H1 (cell line): ENCODE measurements around the gene MAPK14. TPM values are rescaled to one million over a fixed set of nuclear protein-coding genes. Genes with fewer than 3 reads are reported as not detected.

Source experiments
- CTCF ChIA-PET: fragments of 300-600 bp; sonication (Branson Sonifier 250); formaldehyde crosslinking; loops from one replicate; lab custom pipeline; 2021; ENCODE audit not compliant: partially characterized antibody; lab: Charles Lee
- POLR2A ChIA-PET: fragments of 300-600 bp; sonication (Branson Sonifier 250); formaldehyde crosslinking; loops from one replicate; lab custom pipeline; 2021; ENCODE audit warnings: inconsistent platforms; ENCODE audit not compliant: partially characterized antibody; lab: Charles Lee
- DNase-seq, 2 experiments: peaks; one replicate each; pipeline versions ENCODE4 v3.0.0 to v3.0.0-alpha.2; 2010 to 2022; ENCODE audit warnings: low spot score in 2 of 2, low read depth in 1 of 2, mixed read lengths in 1 of 2
- FAIRE-seq: peaks from 2 replicates; lab custom pipeline; 2011; peaks lifted over from hg19 to GRCh38; lab: Jason Lieb, UNC
- H2AFZ ChIP-seq: 2 replicates; pipeline ENCODE4 v1.8.1; 2012; ENCODE audit warnings: low read length, inconsistent platforms
- H2AK5ac ChIP-seq: 2 replicates; pipeline ENCODE4 v1.6.1; 2013; ENCODE audit warnings: low read depth, low read length
- H2BK120ac ChIP-seq: replicated peaks from 2 replicates; pipeline ENCODE3; 2013; ENCODE audit warnings: low read depth, low read length, inconsistent platforms
- H2BK12ac ChIP-seq: 2 replicates; pipeline ENCODE4 v1.6.1; 2013; ENCODE audit warnings: low read depth, low read length
- H2BK15ac ChIP-seq: 2 replicates; pipeline ENCODE4 v1.6.1; 2013; ENCODE audit warnings: low read length
- H2BK20ac ChIP-seq: 2 replicates; pipeline ENCODE4 v1.6.1; 2013; ENCODE audit warnings: low read length
- H2BK5ac ChIP-seq: 2 replicates; pipeline ENCODE4 v1.6.1; 2013; ENCODE audit warnings: low read depth, low read length
- H3K14ac ChIP-seq: 2 replicates; pipeline ENCODE4 v1.6.1; 2013; ENCODE audit warnings: inconsistent platforms; ENCODE audit not compliant: insufficient read length
- H3K18ac ChIP-seq: 2 replicates; pipeline ENCODE4 v1.6.1; 2013; ENCODE audit warnings: low read length; ENCODE audit errors: extremely low read depth
- H3K23ac ChIP-seq: 2 replicates; pipeline ENCODE4 v1.6.1; 2013; ENCODE audit warnings: inconsistent platforms; ENCODE audit not compliant: insufficient read length
- H3K23me2 ChIP-seq: 2 replicates; pipeline ENCODE4 v1.6.1; 2013; ENCODE audit warnings: low read depth, low read length
- H3K27ac ChIP-seq: 2 replicates; pipeline ENCODE4 v1.6.1; 2011; ENCODE audit warnings: low read depth, low read length, inconsistent platforms
- H3K27me3 ChIP-seq, 4 experiments: replicated peaks in 1 of 4; 1 replicate in 1 of 4; 2 replicates in 3 of 4; pipeline versions ENCODE4 v1.6.1 to v1.8.1; 2011 to 2013; ENCODE audit warnings: low read length in 3 of 4, mild to moderate bottlenecking in 3 of 4, inconsistent platforms in 2 of 4, mixed read lengths in 2 of 4, moderate library complexity in 1 of 4; ENCODE audit not compliant: control insufficient read depth in 3 of 4, insufficient read depth in 3 of 4; ENCODE audit errors: extremely low read depth in 1 of 4
- H3K36me3 ChIP-seq, 4 experiments: 2 replicates each; pipeline versions ENCODE4 v1.6.1 to v1.8.1; 2011 to 2013; ENCODE audit warnings: mild to moderate bottlenecking in 4 of 4, low read length in 3 of 4, moderate library complexity in 2 of 4, control low read depth in 1 of 4, inconsistent platforms in 1 of 4; ENCODE audit not compliant: insufficient read depth in 4 of 4, control insufficient read depth in 2 of 4
- H3K4ac ChIP-seq: replicated peaks from 2 replicates; pipeline ENCODE3; 2013; ENCODE audit warnings: low read length, low read depth, mixed read lengths, inconsistent platforms; ENCODE audit not compliant: insufficient read length
- H3K4me1 ChIP-seq, 4 experiments: replicated peaks in 1 of 4; 1 replicate in 1 of 4; 2 replicates in 3 of 4; pipeline versions ENCODE4 v1.6.1 to v1.8.1; 2011 to 2013; ENCODE audit warnings: low read length in 3 of 4, inconsistent platforms in 2 of 4, mixed read lengths in 1 of 4; ENCODE audit not compliant: insufficient read depth in 4 of 4, control insufficient read depth in 3 of 4
- H3K4me2 ChIP-seq, 2 experiments: 2 replicates each; pipeline versions ENCODE4 v1.6.1 to v1.8.1; 2011 to 2013; ENCODE audit warnings: low read depth in 2 of 2, low read length in 2 of 2, control low read depth in 1 of 2, inconsistent platforms in 1 of 2, mild to moderate bottlenecking in 1 of 2; ENCODE audit not compliant: insufficient read depth in 1 of 2
- H3K4me3 ChIP-seq, 4 experiments: fragments of 200-600, 300-600 bp in 1 of 4; sonication (generic), shearing (Covaris generic), sonication (Bioruptor Twin) in 1 of 4; 2 replicates each; pipeline versions ENCODE4 v1.5.1 to v1.8.1; 2011 to 2016; ENCODE audit warnings: low read length in 4 of 4, low read depth in 3 of 4, control low read depth in 2 of 4, inconsistent platforms in 2 of 4, mild to moderate bottlenecking in 2 of 4, mixed read lengths in 1 of 4, moderate library complexity in 1 of 4; ENCODE audit not compliant: insufficient read depth in 2 of 4; ENCODE audit errors: extremely low read depth in 1 of 4
- H3K56ac ChIP-seq: replicated peaks from 2 replicates; pipeline ENCODE3; 2013; ENCODE audit warnings: low read depth, mild to moderate bottlenecking, mixed read lengths, low read length, inconsistent platforms; ENCODE audit not compliant: insufficient read length
- H3K79me1 ChIP-seq: 2 replicates; pipeline ENCODE4 v1.6.1; 2013; ENCODE audit warnings: low read depth, low read length, control low read depth
- H3K79me2 ChIP-seq, 2 experiments: 2 replicates each; pipeline versions ENCODE4 v1.6.1 to v1.8.1; 2012 to 2013; ENCODE audit warnings: low read length in 2 of 2, mild to moderate bottlenecking in 2 of 2, inconsistent platforms in 1 of 2; ENCODE audit not compliant: insufficient read depth in 2 of 2, control insufficient read depth in 1 of 2
- H3K9ac ChIP-seq, 4 experiments: replicated peaks in 1 of 4; 1 replicate in 1 of 4; 2 replicates in 3 of 4; pipeline versions ENCODE4 v1.6.1 to v1.8.1; 2011 to 2013; ENCODE audit warnings: low read depth in 3 of 4, low read length in 3 of 4, control low read depth in 2 of 4, mild to moderate bottlenecking in 2 of 4, moderate library complexity in 2 of 4, inconsistent platforms in 1 of 4; ENCODE audit errors: extremely low read depth in 1 of 4
- H3K9me3 ChIP-seq, 2 experiments: 2 replicates each; pipeline versions ENCODE4 v1.6.1 to v1.8.1; 2012 to 2013; ENCODE audit warnings: mild to moderate bottlenecking in 2 of 2, moderate library complexity in 2 of 2, control low read depth in 1 of 2, inconsistent platforms in 1 of 2, low read depth in 1 of 2, low read length in 1 of 2, mixed read lengths in 1 of 2; ENCODE audit not compliant: insufficient read depth in 2 of 2
- H4K20me1 ChIP-seq, 2 experiments: replicated peaks in 1 of 2; 2 replicates each; pipeline versions ENCODE3 to v1.8.1; 2011 to 2013; ENCODE audit warnings: inconsistent platforms in 2 of 2, low read length in 2 of 2, mild to moderate bottlenecking in 1 of 2; ENCODE audit not compliant: insufficient read depth in 2 of 2, control insufficient read depth in 1 of 2
- H4K5ac ChIP-seq: 2 replicates; pipeline ENCODE4 v1.6.1; 2013; ENCODE audit warnings: low read length, low read depth, mixed read lengths, inconsistent platforms; ENCODE audit not compliant: insufficient read length
- H4K8ac ChIP-seq: 2 replicates; pipeline ENCODE4 v1.8.0; 2013; ENCODE audit warnings: mild to moderate bottlenecking, moderate library complexity, low read length, inconsistent platforms; ENCODE audit not compliant: insufficient read depth; ENCODE audit errors: extremely low read depth
- H4K91ac ChIP-seq: replicated peaks from 2 replicates; pipeline ENCODE3; 2013; ENCODE audit warnings: low read length, mixed read lengths, inconsistent platforms; ENCODE audit not compliant: insufficient read length
- ASH2L ChIP-seq: fragments of 200-600, 300-600 bp; sonication (generic); IDR thresholded peaks from one replicate; pipeline ENCODE4 v1.7.1; 2017; ENCODE audit warnings: low read length
- CBX5 ChIP-seq: fragments of 300-800, 300-1000 bp; sonication (generic); IDR thresholded peaks from 2 replicates; pipeline ENCODE4 v1.7.1; 2016; ENCODE audit warnings: antibody characterized with exemption, low read length, low read depth
- CHD1 ChIP-seq: IDR thresholded peaks from 2 replicates; pipeline ENCODE4 v1.6.1; 2012; ENCODE audit warnings: low read depth, low read length, improper control_type of control experiment
- FOSL1 ChIP-seq: IDR thresholded peaks from 2 replicates; pipeline ENCODE4 v1.6.1; 2011; ENCODE audit warnings: mild to moderate bottlenecking, low read depth, low read length, moderate library complexity; ENCODE audit not compliant: insufficient read depth
- HDAC2 ChIP-seq, 2 experiments: fragments of 300-600 bp in 1 of 2; sonication (generic) in 1 of 2; IDR thresholded peaks; 2 replicates each; pipeline ENCODE4 v1.6.1; 2011 to 2012; ENCODE audit warnings: low read depth in 2 of 2, low read length in 2 of 2, mild to moderate bottlenecking in 2 of 2, moderate library complexity in 2 of 2, borderline replicate concordance in 1 of 2, inconsistent platforms in 1 of 2
- KDM1A ChIP-seq: fragments of 200-600, 300-600 bp; sonication (generic); IDR thresholded peaks from 2 replicates; pipeline ENCODE4 v1.7.1; 2016; ENCODE audit warnings: mild to moderate bottlenecking, low read length, borderline replicate concordance
- KDM5A ChIP-seq: fragments of 200-600 bp; IDR thresholded peaks from 2 replicates; pipeline ENCODE4 v1.7.1; 2012; ENCODE audit warnings: mild to moderate bottlenecking, low read length, inconsistent platforms, mixed read lengths
- NANOG ChIP-seq: IDR thresholded peaks from 2 replicates; pipeline ENCODE4 v1.6.1; 2011; ENCODE audit warnings: low read length, low read depth, mild to moderate bottlenecking, inconsistent platforms; ENCODE audit not compliant: insufficient read depth, poor library complexity, severe bottlenecking
- POLR2A ChIP-seq, 2 experiments: IDR thresholded peaks; 1 replicate in 1 of 2; 2 replicates in 1 of 2; pipeline ENCODE4 v1.6.1; 2011; ENCODE audit warnings: low read depth in 2 of 2, low read length in 2 of 2, mild to moderate bottlenecking in 2 of 2; ENCODE audit errors: control extremely low read depth in 1 of 2
- POU5F1 ChIP-seq: IDR thresholded peaks from 2 replicates; pipeline ENCODE4 v1.6.1; 2011; ENCODE audit warnings: low read depth, mild to moderate bottlenecking, low read length, moderate library complexity
- RFX5 ChIP-seq: IDR thresholded peaks from 2 replicates; pipeline ENCODE4 v1.6.1; 2011; ENCODE audit warnings: low read depth, low read length, improper control_type of control experiment, borderline replicate concordance
- RXRA ChIP-seq: IDR thresholded peaks from 2 replicates; pipeline ENCODE4 v1.6.1; 2011; ENCODE audit warnings: low read depth, mild to moderate bottlenecking, low read length, moderate library complexity; ENCODE audit not compliant: insufficient read depth
- SP4 ChIP-seq: IDR thresholded peaks from 2 replicates; pipeline ENCODE4 v1.6.1; 2012; ENCODE audit warnings: low read length, inconsistent platforms
- YY1 ChIP-seq: IDR thresholded peaks from 2 replicates; pipeline ENCODE4 v1.6.1; 2011; ENCODE audit warnings: low read depth, mild to moderate bottlenecking, low read length
- ZNF274 ChIP-seq: IDR thresholded peaks from 2 replicates; pipeline ENCODE4 v1.7.0; 2012; ENCODE audit warnings: low read length, borderline replicate concordance; ENCODE audit errors: extremely low read depth
- WGBS, 2 experiments: shearing (Covaris generic) in 1 of 2; methylation state at CpG; one replicate each; pipeline versions ENCODE4 v1.1.6 to v1.1.7; 2013 to 2015; ENCODE audit warnings: low lambda C conversion rate in 2 of 2, mixed read lengths in 2 of 2, inconsistent platforms in 1 of 2, low coverage in 1 of 2, missing lambda C conversion rate in 1 of 2; ENCODE audit not compliant: insufficient replicate concordance in 2 of 2, insufficient coverage in 1 of 2, insufficient read length in 1 of 2; ENCODE audit errors: extremely low coverage in 1 of 2, missing lambda C conversion rate in 1 of 2; 5-methylcytosine and 5-hydroxymethylcytosine counted together
- polyA plus RNA-seq, 7 experiments: library from polyadenylated mRNA; depleted of rRNA in 3 of 7; stranded (reverse) in 5 of 7; unstranded in 2 of 7; fragments of >200 nt in 5 of 7; fragments of 200-250 nt in 2 of 7; gene quantifications; 1 replicate in 5 of 7; 2 replicates in 1 of 7; 4 replicates in 1 of 7; pipeline versions ENCODE4 v1.2.1 to v1.2.3, GENCODE V29; 2011 to 2013; ENCODE audit warnings: missing spikeins in 2 of 7, mixed read lengths in 2 of 7
- total RNA-seq: library from RNA; stranded (reverse); fragmentation: NEBNext Ultra II Directional; extraction: Animal tissue kit (Norgen Biotek cat#: 25700); gene quantifications from 2 replicates; pipeline ENCODE4 v1.2.1, GENCODE V29; 2021

MAPK14 gene
- total and polyA plus RNA-seq, 2 of the 8 experiments (the other 6 are each of a cell fraction or from before 2014, with no cell fraction given): 18.1 to 39.3 TPM

- POLR2A ChIA-PET: interaction anchor here (1.3 to 2.1 kb wide), 2 partner anchors 12 to 58 kb away, joined by 3 to 9 read pairs; no protein-coding TSS in a partner anchor
- H3K4me3 ChIP-seq: no peak overlapping the region
- H3K23ac ChIP-seq: no peak overlapping the region
- no peaks in the 10 kb centered on the region for H3K79me2 ChIP-seq
- H3K27me3 ChIP-seq: no peaks in the 10 kb centered on the region
- no peak overlapping the region for H4K8ac ChIP-seq
- no peaks in the 10 kb centered on the region for H3K23me2 ChIP-seq
- H3K27ac ChIP-seq: no peak overlapping the region
- no peak overlapping the region for H3K56ac ChIP-seq
- no peak overlapping the region for H2BK12ac ChIP-seq
- H3K9ac ChIP-seq: no peak overlapping the region
- no peak overlapping the region for H3K18ac ChIP-seq
- no peak overlapping the region for H3K4ac ChIP-seq
- H2BK120ac ChIP-seq: no peak overlapping the region
- peaks cover 0 to 2% (median 0%) of the 10 kb centered on the region in 4 experiments; a peak in 1 of 8 replicates for H3K36me3 ChIP-seq
- DNase-seq (no peak), FAIRE-seq (no peak)
- H3K4me2 ChIP-seq: no peak overlapping the region
- no peak overlapping the region for H2AFZ ChIP-seq
- H2BK5ac ChIP-seq: no peak overlapping the region
- H3K9me3 ChIP-seq: no peaks in the 10 kb centered on the region
- CTCF ChIA-PET: interaction anchor here (0.6 to 3.1 kb wide), 34 partner anchors 8 to 230 kb away, joined by 3 to 20 read pairs (median 4); partner anchors contain the start of genes BRPF3 and MAPK13
- no peak overlapping the region for H4K5ac ChIP-seq
- no peaks in the 10 kb centered on the region for H4K20me1 ChIP-seq
- H3K79me1 ChIP-seq: no peaks in the 10 kb centered on the region; the same call in 1 of the 2 replicates
- H2BK20ac ChIP-seq: no peak overlapping the region
- peaks cover 0 to 6% (median 0%) of the 10 kb centered on the region in 4 experiments; a peak in 3 of 7 replicates for H3K4me1 ChIP-seq
- H2BK15ac ChIP-seq: no peak overlapping the region
- no peak overlapping the region for H4K91ac ChIP-seq
- WGBS, 2 experiments: 94% methylated on average over 15 of the region's 15 CpGs; no CpG with 5 or more reads in 1 of the 2 experiments
- TF ChIP-seq RXRA (no peak), CBX5 (no peak), ASH2L (no peak), CHD1 (no peak), SP4 (no peak), POU5F1 (no peak), RFX5 (no peak), ZNF274 (no peak), KDM5A (no peak), KDM1A (no peak), POLR2A (IDR thresholded peaks at IDR 0.05; ENCODE audit: control extremely low read depth in 1 of 2, low read depth in 2 of 2, low read length in 2 of 2) (no peak), NANOG (no peak), FOSL1 (no peak), YY1 (no peak), HDAC2 (IDR thresholded peaks at IDR 0.05; ENCODE audit: borderline replicate concordance in 1 of 2, low read depth in 2 of 2, low read length in 2 of 2) (no peak)
- no peak overlapping the region for H2AK5ac ChIP-seq
- H3K14ac ChIP-seq: no peak overlapping the region
These were observed 111.1 kb downstream of the MAPK14 start for GRCh38 chr6:36138667-36139066.
